Liver (tissue), 9 donors: Measurements from ENCODE around the gene ALCAM. TPM values are rescaled to one million over a fixed set of nuclear protein-coding genes. Genes with fewer than 3 reads are reported as not detected.

Source experiments
- DNase-seq: peaks from one replicate; pipeline ENCODE4 v3.0.0-alpha.2; 2017; ENCODE audit warnings: low spot score
- H3K27ac ChIP-seq, 2 donors: one replicate each; pipeline ENCODE4 v1.7.0; 2013; ENCODE audit warnings: inconsistent platforms in 2 of 2, low read length in 2 of 2, control low read depth in 1 of 2, low read depth in 1 of 2, mild to moderate bottlenecking in 1 of 2
- H3K27me3 ChIP-seq, 4 donors: one replicate each; pipeline versions ENCODE4 v1.6.1 to v1.7.0; 2013; ENCODE audit warnings: low read length in 3 of 4, inconsistent platforms in 1 of 4, mild to moderate bottlenecking in 1 of 4, moderate library complexity in 1 of 4; ENCODE audit not compliant: control insufficient read depth in 4 of 4, insufficient read depth in 4 of 4
- H3K36me3 ChIP-seq, 4 donors: one replicate each; pipeline versions ENCODE4 v1.6.1 to v1.7.0; 2013; ENCODE audit warnings: low read length in 3 of 4, mild to moderate bottlenecking in 3 of 4, low read depth in 1 of 4, moderate library complexity in 1 of 4; ENCODE audit not compliant: control insufficient read depth in 4 of 4, insufficient read depth in 3 of 4
- H3K4me1 ChIP-seq, 4 donors: one replicate each; pipeline versions ENCODE4 v1.6.1 to v1.7.0; 2013; ENCODE audit warnings: low read length in 3 of 4, mild to moderate bottlenecking in 3 of 4, moderate library complexity in 1 of 4; ENCODE audit not compliant: control insufficient read depth in 4 of 4, insufficient read depth in 4 of 4
- H3K4me3 ChIP-seq, 3 donors: one replicate each; pipeline versions ENCODE4 v1.6.1 to v1.7.0; 2013; ENCODE audit warnings: low read length in 3 of 3, control low read depth in 1 of 3, low read depth in 1 of 3, mild to moderate bottlenecking in 1 of 3
- H3K9ac ChIP-seq, 2 donors: one replicate each; pipeline ENCODE4 v1.7.0; 2013; ENCODE audit warnings: low read length in 2 of 2, mild to moderate bottlenecking in 2 of 2, moderate library complexity in 2 of 2, control low read depth in 1 of 2, low read depth in 1 of 2
- H3K9me3 ChIP-seq, 4 donors: one replicate each; pipeline versions ENCODE4 v1.6.1 to v1.7.0; 2013; ENCODE audit warnings: low read length in 3 of 4; ENCODE audit not compliant: control insufficient read depth in 4 of 4
- ATF3 ChIP-seq: IDR thresholded peaks from 2 replicates; pipeline ENCODE4 v1.6.1; 2016; ENCODE audit warnings: antibody characterized with exemption
- EGR1 ChIP-seq, 2 donors: IDR thresholded peaks; 2 replicates each; pipeline ENCODE4 v1.6.1; 2016 to 2018; ENCODE audit warnings: antibody characterized with exemption in 2 of 2, low read depth in 2 of 2
- FOXA1 ChIP-seq: IDR thresholded peaks from 2 replicates; pipeline ENCODE4 v1.6.1; 2016; ENCODE audit warnings: antibody characterized with exemption
- HNF4A ChIP-seq, 2 donors: conservative IDR thresholded peaks; 2 replicates each; pipeline ENCODE4 v1.6.1; 2016; ENCODE audit warnings: antibody characterized with exemption in 2 of 2, mild to moderate bottlenecking in 2 of 2
- HNF4G ChIP-seq: IDR thresholded peaks from 2 replicates; pipeline ENCODE4 v1.6.1; 2016; ENCODE audit warnings: antibody characterized with exemption
- NR2F2 ChIP-seq: IDR thresholded peaks from 2 replicates; pipeline ENCODE4 v1.6.1; 2016; ENCODE audit warnings: antibody characterized with exemption
- RAD21 ChIP-seq, 2 donors: IDR thresholded peaks; 2 replicates each; pipeline ENCODE4 v1.6.1; 2016; ENCODE audit warnings: antibody characterized with exemption in 2 of 2, mild to moderate bottlenecking in 2 of 2
- RXRA ChIP-seq, 2 donors: IDR thresholded peaks; 2 replicates each; pipeline ENCODE4 v1.6.1; 2017 to 2018; ENCODE audit warnings: antibody characterized with exemption in 2 of 2, mild to moderate bottlenecking in 1 of 2
- SP1 ChIP-seq: IDR thresholded peaks from 2 replicates; pipeline ENCODE4 v1.6.1; 2018; ENCODE audit warnings: antibody characterized with exemption, mild to moderate bottlenecking
- TAF1 ChIP-seq: conservative IDR thresholded peaks from 2 replicates; pipeline ENCODE4 v1.6.1; 2016; ENCODE audit warnings: antibody characterized with exemption, mild to moderate bottlenecking
- YY1 ChIP-seq: IDR thresholded peaks from 2 replicates; pipeline ENCODE4 v1.6.1; 2016; ENCODE audit warnings: antibody characterized with exemption, mild to moderate bottlenecking
- WGBS: extraction: QIAGEN DNeasy Blood & Tissue Kit; methylation state at CpG from one replicate; pipeline ENCODE4 v1.1.7; 2013; 5-methylcytosine and 5-hydroxymethylcytosine counted together
- polyA plus RNA-seq, 2 donors: library from polyadenylated mRNA; stranded (reverse) in 1 of 2; unstranded in 1 of 2; fragments of 200-250 nt in 1 of 2; fragments of >200 nt in 1 of 2; fragmentation: Nextera tagmentation in 1 of 2; extraction: Ambion mirVana in 1 of 2; gene quantifications; one replicate each; pipeline versions ENCODE4 v1.2.1 to v1.2.3, GENCODE V29; 2013 to 2015
- total RNA-seq, 2 donors: library from RNA; depleted of rRNA; stranded (reverse); fragments of >200 nt; gene quantifications; one replicate each; pipeline ENCODE4 v1.2.3, GENCODE V29; 2014
- TF ChIP-seq, protein P1 (sequence below): IDR thresholded peaks from 2 replicates; pipeline ENCODE4 v1.6.1; 2016; ENCODE audit warnings: antibody characterized with exemption
- TF ChIP-seq, protein P2 (sequence below): fragments of 150-350 bp; IDR thresholded peaks from 2 replicates; pipeline ENCODE4 v1.5.1; 2017; ENCODE audit warnings: improper control_type of control experiment, low read depth, low read length; ENCODE audit not compliant: missing input control
- donor health status: healthy.
- donor health status: healthy.
- donor health status: healthy.
- donor health status: healthy.
- donor health status: healthy.

ALCAM gene
- total and polyA plus RNA-seq, 4 donors: 14.2 to 62.0 (median 32.3) TPM

DNA sequence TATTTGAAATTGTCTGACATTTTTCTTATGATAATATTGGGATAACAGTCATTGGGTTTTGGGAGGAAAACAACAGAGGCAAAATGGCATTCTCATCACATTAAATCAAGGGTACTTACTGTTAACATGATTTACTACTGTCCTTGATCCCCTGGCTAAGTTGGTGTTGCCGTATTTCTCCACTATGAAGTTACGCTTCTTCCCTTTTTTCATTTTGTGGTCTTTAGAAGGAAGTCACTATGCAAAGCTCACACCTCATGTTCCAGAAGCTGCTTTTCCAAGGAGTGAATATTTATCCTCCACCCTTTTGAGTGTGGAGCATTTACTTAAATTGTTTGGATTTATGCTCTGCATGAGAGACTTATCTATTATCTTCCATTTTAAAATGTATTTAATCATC is 63.7 kb downstream of the ALCAM start:
- Histone ChIP-seq H3K36me3 (no peaks in the 10 kb centered on the region), H3K27ac (no peak overlapping the region), H3K27me3 (no peaks in the 10 kb centered on the region), H3K9me3 (no peaks in the 10 kb centered on the region), H3K4me1 (peaks cover 0 to 15% (median 10%) of the 10 kb centered on the region in 4 donors), H3K4me3 (no peak overlapping the region), H3K9ac (no peak overlapping the region)
- 82% methylated on average over 2 of the region's 2 CpGs for WGBS
- TF ChIP-seq EGR1 (IDR thresholded peaks at IDR 0.05; ENCODE audit: low read depth in 2 of 2): no peak
- no peak for TF ChIP-seq TAF1
- TF ChIP-seq HNF4G: no peak
- TF ChIP-seq ATF3: no peak
- no peak for TF ChIP-seq HNF4A (conservative IDR thresholded peaks at IDR 0.05)
- TF ChIP-seq RAD21 (IDR thresholded peaks at IDR 0.05): no peak
- TF ChIP-seq, protein P1, sequence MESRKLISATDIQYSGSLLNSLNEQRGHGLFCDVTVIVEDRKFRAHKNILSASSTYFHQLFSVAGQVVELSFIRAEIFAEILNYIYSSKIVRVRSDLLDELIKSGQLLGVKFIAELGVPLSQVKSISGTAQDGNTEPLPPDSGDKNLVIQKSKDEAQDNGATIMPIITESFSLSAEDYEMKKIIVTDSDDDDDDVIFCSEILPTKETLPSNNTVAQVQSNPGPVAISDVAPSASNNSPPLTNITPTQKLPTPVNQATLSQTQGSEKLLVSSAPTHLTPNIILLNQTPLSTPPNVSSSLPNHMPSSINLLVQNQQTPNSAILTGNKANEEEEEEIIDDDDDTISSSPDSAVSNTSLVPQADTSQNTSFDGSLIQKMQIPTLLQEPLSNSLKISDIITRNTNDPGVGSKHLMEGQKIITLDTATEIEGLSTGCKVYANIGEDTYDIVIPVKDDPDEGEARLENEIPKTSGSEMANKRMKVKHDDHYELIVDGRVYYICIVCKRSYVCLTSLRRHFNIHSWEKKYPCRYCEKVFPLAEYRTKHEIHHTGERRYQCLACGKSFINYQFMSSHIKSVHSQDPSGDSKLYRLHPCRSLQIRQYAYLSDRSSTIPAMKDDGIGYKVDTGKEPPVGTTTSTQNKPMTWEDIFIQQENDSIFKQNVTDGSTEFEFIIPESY: no peak
- no peak for TF ChIP-seq NR2F2
- TF ChIP-seq, protein P2, sequence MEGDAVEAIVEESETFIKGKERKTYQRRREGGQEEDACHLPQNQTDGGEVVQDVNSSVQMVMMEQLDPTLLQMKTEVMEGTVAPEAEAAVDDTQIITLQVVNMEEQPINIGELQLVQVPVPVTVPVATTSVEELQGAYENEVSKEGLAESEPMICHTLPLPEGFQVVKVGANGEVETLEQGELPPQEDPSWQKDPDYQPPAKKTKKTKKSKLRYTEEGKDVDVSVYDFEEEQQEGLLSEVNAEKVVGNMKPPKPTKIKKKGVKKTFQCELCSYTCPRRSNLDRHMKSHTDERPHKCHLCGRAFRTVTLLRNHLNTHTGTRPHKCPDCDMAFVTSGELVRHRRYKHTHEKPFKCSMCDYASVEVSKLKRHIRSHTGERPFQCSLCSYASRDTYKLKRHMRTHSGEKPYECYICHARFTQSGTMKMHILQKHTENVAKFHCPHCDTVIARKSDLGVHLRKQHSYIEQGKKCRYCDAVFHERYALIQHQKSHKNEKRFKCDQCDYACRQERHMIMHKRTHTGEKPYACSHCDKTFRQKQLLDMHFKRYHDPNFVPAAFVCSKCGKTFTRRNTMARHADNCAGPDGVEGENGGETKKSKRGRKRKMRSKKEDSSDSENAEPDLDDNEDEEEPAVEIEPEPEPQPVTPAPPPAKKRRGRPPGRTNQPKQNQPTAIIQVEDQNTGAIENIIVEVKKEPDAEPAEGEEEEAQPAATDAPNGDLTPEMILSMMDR: no peak
- DNase-seq: no peak

GRCh38 chr3:105431200-105431599 is 64.5 kb downstream of the ALCAM start:
- WGBS: 82% methylated on average over 2 of the region's 2 CpGs
- H3K4me1 ChIP-seq: peaks cover 0 to 15% (median 10%) of the 10 kb centered on the region in 4 donors
- H3K27ac ChIP-seq: no peak overlapping the region
- H3K36me3 ChIP-seq: no peaks in the 10 kb centered on the region
- no peak overlapping the region for H3K4me3 ChIP-seq
- H3K9ac ChIP-seq: no peak overlapping the region
- H3K27me3 ChIP-seq: no peaks in the 10 kb centered on the region
- TF ChIP-seq RXRA (IDR thresholded peaks at IDR 0.05) (no peak), NR2F2 (no peak), SP1 (no peak), RAD21 (IDR thresholded peaks at IDR 0.05) (no peak), FOXA1 (no peak)
- TF ChIP-seq, protein P1: no peak
- H3K9me3 ChIP-seq: no peaks in the 10 kb centered on the region
- DNase-seq: no peak

DNA sequence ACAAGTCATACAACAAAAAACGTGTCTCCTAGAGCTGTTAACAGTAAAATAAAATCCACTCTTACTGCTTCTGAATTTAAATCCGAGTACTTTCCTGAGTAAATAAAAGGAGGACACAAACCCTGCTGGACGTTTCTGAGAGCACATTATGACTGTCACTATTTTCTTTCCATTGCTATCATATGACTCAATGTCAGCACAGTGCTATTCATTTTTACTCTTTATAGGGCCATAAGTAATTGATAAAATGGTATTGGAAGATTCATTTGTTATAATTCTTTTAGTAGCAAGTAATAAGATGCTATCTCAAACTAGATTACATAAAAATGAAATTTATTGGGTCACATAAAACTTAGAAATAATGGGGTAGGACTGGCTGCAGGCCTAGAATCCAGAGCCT is 68.6 kb downstream of the ALCAM start:
- Histone ChIP-seq H3K4me1 (peaks cover 0 to 11% (median 7%) of the 10 kb centered on the region in 4 donors), H3K27ac (no peak overlapping the region), H3K36me3 (no peaks in the 10 kb centered on the region), H3K27me3 (no peaks in the 10 kb centered on the region), H3K9me3 (no peaks in the 10 kb centered on the region), H3K4me3 (no peak overlapping the region), H3K9ac (no peak overlapping the region)
- no peak for DNase-seq
- TF ChIP-seq RAD21 (IDR thresholded peaks at IDR 0.05) (no peak), YY1 (no peak)
- WGBS: 51% methylated on average over 3 of the region's 3 CpGs
